ENCODE data around the gene ABCA7. TPM values are rescaled to one million over a fixed set of nuclear protein-coding genes. Genes with fewer than 3 reads are reported as not detected.
A peak's percentile ranks its signal among the peaks of the same experiment; 100 is the strongest.

The ABCA7 gene
- total and polyA plus RNA-seq, 2 of the 13 experiments (the other 11 are each of a cell fraction or from before 2014, with no cell fraction given) = 4.4 to 32.4 TPM

DNA sequence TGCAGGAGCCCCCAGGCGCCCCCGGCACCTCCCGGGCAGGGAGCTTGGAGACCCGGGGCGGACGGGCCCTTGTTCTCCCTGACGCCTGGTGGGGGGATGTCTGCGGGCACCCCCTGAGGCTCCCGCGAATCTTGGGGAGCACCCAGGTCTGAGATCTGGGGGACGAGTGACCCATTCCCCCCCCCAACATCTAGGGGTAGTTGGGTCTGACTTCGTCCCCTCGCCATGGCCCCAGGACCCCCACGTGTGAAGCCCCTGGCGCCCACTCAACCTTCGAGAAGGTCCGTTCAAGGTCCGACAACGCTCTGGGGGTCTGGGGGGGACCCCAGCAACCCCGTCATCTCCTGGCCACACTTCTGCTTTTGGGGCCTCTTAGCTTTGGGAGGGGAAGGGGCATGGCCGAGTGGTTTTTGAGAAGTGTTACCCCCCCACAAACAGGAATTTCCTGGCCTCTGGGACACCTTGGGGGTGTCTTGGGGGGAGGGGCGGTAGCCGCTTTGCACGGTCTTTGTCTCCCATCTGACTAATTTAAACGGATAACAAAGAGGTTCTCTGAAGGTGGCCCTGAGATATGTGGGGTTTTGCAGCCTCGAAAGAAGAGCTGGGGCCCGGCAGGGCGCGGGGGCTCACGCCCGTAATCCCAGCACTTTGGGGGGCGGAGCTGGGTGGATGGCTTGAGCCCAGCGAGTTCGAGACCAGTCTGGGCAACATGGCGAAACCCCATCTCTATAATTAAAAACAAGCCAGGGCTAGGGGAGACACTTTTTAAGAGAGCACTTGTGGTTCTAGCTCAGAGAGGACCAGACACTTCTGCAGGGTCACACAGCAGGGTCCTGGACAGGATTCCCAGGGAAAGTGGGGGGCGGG, 12.9 kb upstream of the ABCA7 start (continued):
- TF ChIP-seq, protein P1, sequence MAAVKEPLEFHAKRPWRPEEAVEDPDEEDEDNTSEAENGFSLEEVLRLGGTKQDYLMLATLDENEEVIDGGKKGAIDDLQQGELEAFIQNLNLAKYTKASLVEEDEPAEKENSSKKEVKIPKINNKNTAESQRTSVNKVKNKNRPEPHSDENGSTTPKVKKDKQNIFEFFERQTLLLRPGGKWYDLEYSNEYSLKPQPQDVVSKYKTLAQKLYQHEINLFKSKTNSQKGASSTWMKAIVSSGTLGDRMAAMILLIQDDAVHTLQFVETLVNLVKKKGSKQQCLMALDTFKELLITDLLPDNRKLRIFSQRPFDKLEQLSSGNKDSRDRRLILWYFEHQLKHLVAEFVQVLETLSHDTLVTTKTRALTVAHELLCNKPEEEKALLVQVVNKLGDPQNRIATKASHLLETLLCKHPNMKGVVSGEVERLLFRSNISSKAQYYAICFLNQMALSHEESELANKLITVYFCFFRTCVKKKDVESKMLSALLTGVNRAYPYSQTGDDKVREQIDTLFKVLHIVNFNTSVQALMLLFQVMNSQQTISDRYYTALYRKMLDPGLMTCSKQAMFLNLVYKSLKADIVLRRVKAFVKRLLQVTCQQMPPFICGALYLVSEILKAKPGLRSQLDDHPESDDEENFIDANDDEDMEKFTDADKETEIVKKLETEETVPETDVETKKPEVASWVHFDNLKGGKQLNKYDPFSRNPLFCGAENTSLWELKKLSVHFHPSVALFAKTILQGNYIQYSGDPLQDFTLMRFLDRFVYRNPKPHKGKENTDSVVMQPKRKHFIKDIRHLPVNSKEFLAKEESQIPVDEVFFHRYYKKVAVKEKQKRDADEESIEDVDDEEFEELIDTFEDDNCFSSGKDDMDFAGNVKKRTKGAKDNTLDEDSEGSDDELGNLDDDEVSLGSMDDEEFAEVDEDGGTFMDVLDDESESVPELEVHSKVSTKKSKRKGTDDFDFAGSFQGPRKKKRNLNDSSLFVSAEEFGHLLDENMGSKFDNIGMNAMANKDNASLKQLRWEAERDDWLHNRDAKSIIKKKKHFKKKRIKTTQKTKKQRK (IDR thresholded peaks at IDR 0.05; ENCODE audit: low read length) = no peak
- TF ChIP-seq ZNF589 (CRISPR knock-in tag; conservative IDR thresholded peaks at IDR 0.05) (no peak), GTF3A (CRISPR knock-in tag; conservative IDR thresholded peaks at IDR 0.05) (no peak), TEAD3 (CRISPR knock-in tag; optimal IDR thresholded peaks at IDR 0.05; ENCODE audit: borderline replicate concordance) (no peak), XBP1 (CRISPR knock-in tag; IDR thresholded peaks at IDR 0.05) (no peak), ZNF724P (CRISPR knock-in tag; IDR thresholded peaks at IDR 0.05; ENCODE audit: borderline replicate concordance) (no peak), CC2D1A (CRISPR knock-in tag; IDR thresholded peaks at IDR 0.05) (no peak), ZEB1 (IDR thresholded peaks at IDR 0.05; ENCODE audit: insufficient replicate concordance, low read depth) (no peak), KDM2A (CRISPR knock-in tag; IDR thresholded peaks at IDR 0.05; ENCODE audit: borderline replicate concordance, low read depth) (no peak; the same call in 1 of the 2 replicates), ZNF138 (CRISPR knock-in tag; IDR thresholded peaks at IDR 0.05; ENCODE audit: low read depth) (no peak; the same call in 1 of the 2 replicates), ZNF75D (CRISPR knock-in tag; IDR thresholded peaks at IDR 0.05; ENCODE audit: borderline replicate concordance) (no peak), STAG1 (CRISPR knock-in tag; IDR thresholded peaks at IDR 0.05) (no peak), CHCHD3 (CRISPR knock-in tag; IDR thresholded peaks at IDR 0.05) (no peak), CREB1 (IDR thresholded peaks at IDR 0.05) (no peak), CREB1 (CRISPR knock-in tag; IDR thresholded peaks at IDR 0.05) (no peak), FOXO1 (CRISPR knock-in tag; IDR thresholded peaks at IDR 0.05) (no peak), KDM4B (CRISPR knock-in tag; IDR thresholded peaks at IDR 0.05) (no peak)
- TF ChIP-seq, protein P2, sequence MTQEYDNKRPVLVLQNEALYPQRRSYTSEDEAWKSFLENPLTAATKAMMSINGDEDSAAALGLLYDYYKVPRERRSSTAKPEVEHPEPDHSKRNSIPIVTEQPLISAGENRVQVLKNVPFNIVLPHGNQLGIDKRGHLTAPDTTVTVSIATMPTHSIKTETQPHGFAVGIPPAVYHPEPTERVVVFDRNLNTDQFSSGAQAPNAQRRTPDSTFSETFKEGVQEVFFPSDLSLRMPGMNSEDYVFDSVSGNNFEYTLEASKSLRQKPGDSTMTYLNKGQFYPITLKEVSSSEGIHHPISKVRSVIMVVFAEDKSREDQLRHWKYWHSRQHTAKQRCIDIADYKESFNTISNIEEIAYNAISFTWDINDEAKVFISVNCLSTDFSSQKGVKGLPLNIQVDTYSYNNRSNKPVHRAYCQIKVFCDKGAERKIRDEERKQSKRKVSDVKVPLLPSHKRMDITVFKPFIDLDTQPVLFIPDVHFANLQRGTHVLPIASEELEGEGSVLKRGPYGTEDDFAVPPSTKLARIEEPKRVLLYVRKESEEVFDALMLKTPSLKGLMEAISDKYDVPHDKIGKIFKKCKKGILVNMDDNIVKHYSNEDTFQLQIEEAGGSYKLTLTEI (CRISPR knock-in tag; conservative IDR thresholded peaks at IDR 0.05) = no peak
- TF ChIP-seq, protein P3, sequence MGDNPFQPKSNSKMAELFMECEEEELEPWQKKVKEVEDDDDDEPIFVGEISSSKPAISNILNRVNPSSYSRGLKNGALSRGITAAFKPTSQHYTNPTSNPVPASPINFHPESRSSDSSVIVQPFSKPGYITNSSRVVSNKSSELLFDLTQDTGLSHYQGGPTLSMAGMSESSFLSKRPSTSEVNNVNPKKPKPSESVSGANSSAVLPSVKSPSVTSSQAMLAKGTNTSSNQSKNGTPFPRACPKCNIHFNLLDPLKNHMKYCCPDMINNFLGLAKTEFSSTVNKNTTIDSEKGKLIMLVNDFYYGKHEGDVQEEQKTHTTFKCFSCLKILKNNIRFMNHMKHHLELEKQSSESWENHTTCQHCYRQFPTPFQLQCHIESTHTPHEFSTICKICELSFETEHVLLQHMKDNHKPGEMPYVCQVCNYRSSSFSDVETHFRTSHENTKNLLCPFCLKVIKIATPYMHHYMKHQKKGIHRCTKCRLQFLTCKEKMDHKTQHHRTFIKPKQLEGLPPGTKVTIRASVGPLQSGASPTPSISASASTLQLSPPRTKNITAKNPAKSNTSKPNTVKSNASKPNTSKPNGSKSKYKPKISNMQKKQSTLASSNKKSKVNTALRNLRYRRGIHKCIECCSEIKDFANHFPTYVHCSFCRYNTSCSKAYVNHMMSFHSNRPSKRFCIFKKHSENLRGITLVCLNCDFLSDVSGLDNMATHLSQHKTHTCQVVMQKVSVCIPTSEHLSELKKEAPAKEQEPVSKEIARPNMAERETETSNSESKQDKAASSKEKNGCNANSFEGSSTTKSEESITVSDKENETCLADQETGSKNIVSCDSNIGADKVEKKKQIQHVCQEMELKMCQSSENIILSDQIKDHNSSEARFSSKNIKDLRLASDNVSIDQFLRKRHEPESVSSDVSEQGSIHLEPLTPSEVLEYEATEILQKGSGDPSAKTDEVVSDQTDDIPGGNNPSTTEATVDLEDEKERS (CRISPR knock-in tag; IDR thresholded peaks at IDR 0.05) = no peak
- TF ChIP-seq, protein P4, sequence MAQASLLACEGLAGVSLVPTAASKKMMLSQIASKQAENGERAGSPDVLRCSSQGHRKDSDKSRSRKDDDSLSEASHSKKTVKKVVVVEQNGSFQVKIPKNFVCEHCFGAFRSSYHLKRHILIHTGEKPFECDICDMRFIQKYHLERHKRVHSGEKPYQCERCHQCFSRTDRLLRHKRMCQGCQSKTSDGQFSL (CRISPR knock-in tag; IDR thresholded peaks at IDR 0.05) = peak; percentile 82
- TF ChIP-seq, protein P5, sequence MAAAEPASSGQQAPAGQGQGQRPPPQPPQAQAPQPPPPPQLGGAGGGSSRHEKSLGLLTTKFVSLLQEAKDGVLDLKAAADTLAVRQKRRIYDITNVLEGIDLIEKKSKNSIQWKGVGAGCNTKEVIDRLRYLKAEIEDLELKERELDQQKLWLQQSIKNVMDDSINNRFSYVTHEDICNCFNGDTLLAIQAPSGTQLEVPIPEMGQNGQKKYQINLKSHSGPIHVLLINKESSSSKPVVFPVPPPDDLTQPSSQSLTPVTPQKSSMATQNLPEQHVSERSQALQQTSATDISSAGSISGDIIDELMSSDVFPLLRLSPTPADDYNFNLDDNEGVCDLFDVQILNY (CRISPR knock-in tag; conservative IDR thresholded peaks at IDR 0.05) = no peak

Data from HepG2 (cell line).